Astrocyte (in vitro differentiated cells and primary cell): ENCODE results near the gene IFT88.

Experiments used
- CTCF ChIP-seq: IDR thresholded peaks from 2 replicates; pipeline ENCODE4 v1.5.1; 2011; ENCODE audit warnings: low read depth, mild to moderate bottlenecking, inconsistent platforms, low read length, moderate library complexity; ENCODE audit not compliant: insufficient read depth
- EZH2 ChIP-seq: IDR thresholded peaks from 2 replicates; pipeline ENCODE4 v1.6.1; 2012; ENCODE audit warnings: mild to moderate bottlenecking, low read length, inconsistent platforms; ENCODE audit not compliant: insufficient read depth

GRCh38 chr13:20702530-20702914 lies 135.6 kb downstream of the IFT88 start:
- TF ChIP-seq CTCF, result no peak
- TF ChIP-seq EZH2, result no peak
